GM23338 (cell line): ENCODE results near the gene ACTG1. TPM values are rescaled to one million over a fixed set of nuclear protein-coding genes. Genes with fewer than 3 reads are reported as not detected.

Experiments used
- ATAC-seq: fragments of 200-7000 bp; cut with Tn5 transposase; 3 replicates; pipeline ENCODE4 v1.9.1; 2020
- DNase-seq: peaks from one replicate; pipeline ENCODE4 v3.0.0-alpha.2; 2015; ENCODE audit warnings: low spot score
- H2AFZ ChIP-seq: fragments of 200-600 bp; sonication (generic); 2 replicates; pipeline ENCODE4 v1.8.0; 2016; ENCODE audit warnings: antibody characterized with exemption, mild to moderate bottlenecking, moderate library complexity
- H3F3A ChIP-seq: fragments of 200-600 bp; sonication (generic); replicated peaks from 2 replicates; pipeline ENCODE4 v1.8.0; 2017; ENCODE audit warnings: antibody characterized with exemption, mixed run types, low read depth
- H3K27ac ChIP-seq: fragments of 200-600 bp; sonication (generic); 2 replicates; pipeline ENCODE4 v1.6.1; 2016; ENCODE audit warnings: low read depth
- H3K27me3 ChIP-seq: fragments of 200-600 bp; sonication (generic); 2 replicates; pipeline ENCODE4 v1.8.0; 2016; ENCODE audit warnings: mild to moderate bottlenecking, mixed run types, moderate library complexity; ENCODE audit not compliant: insufficient read depth
- H3K36me3 ChIP-seq: fragments of 200-600 bp; sonication (generic); 2 replicates; pipeline ENCODE4 v1.8.0; 2016; ENCODE audit warnings: mild to moderate bottlenecking; ENCODE audit not compliant: insufficient read depth
- H3K4me1 ChIP-seq: fragments of 200-600 bp; sonication (generic); 2 replicates; pipeline ENCODE4 v1.8.0; 2016; ENCODE audit warnings: mild to moderate bottlenecking, moderate library complexity; ENCODE audit not compliant: insufficient read depth
- H3K4me2 ChIP-seq: fragments of 200-600 bp; sonication (generic); 2 replicates; pipeline ENCODE4 v1.7.1; 2017; ENCODE audit warnings: mixed run types
- H3K4me3 ChIP-seq: fragments of 200-600 bp; sonication (generic); 2 replicates; pipeline ENCODE4 v1.6.1; 2016; ENCODE audit warnings: mixed run types
- H3K79me2 ChIP-seq: fragments of 200-600 bp; sonication (generic); replicated peaks from 2 replicates; pipeline ENCODE4 v1.8.0; 2017; ENCODE audit warnings: mild to moderate bottlenecking; ENCODE audit not compliant: insufficient read depth
- H3K9me2 ChIP-seq: fragments of 200-600 bp; sonication (generic); 2 replicates; pipeline ENCODE4 v1.8.0; 2017; ENCODE audit not compliant: insufficient read depth
- H4K20me1 ChIP-seq: fragments of 200-600 bp; sonication (generic); replicated peaks from 2 replicates; pipeline ENCODE4 v1.8.0; 2017; ENCODE audit warnings: mild to moderate bottlenecking; ENCODE audit not compliant: insufficient read depth
- H3K27ac Mint-ChIP-seq: 2 replicates; pipeline ENCODE4 v1.8.0; 2020; ENCODE audit warnings: inconsistent platforms, mild to moderate bottlenecking, moderate library complexity, mixed read lengths
- H3K27me3 Mint-ChIP-seq: 3 replicates; pipeline ENCODE4 v1.8.0; 2022; ENCODE audit warnings: low read depth, mild to moderate bottlenecking, moderate library complexity, mixed read lengths, inconsistent platforms; ENCODE audit not compliant: insufficient read depth, poor library complexity
- H3K36me3 Mint-ChIP-seq: 3 replicates; pipeline ENCODE4 v1.8.0; 2021; ENCODE audit warnings: low read depth, mild to moderate bottlenecking, inconsistent platforms, moderate library complexity, mixed read lengths
- H3K4me1 Mint-ChIP-seq: 3 replicates; pipeline ENCODE4 v1.8.0; 2020; ENCODE audit warnings: mild to moderate bottlenecking, inconsistent platforms, mixed read lengths
- H3K4me3 Mint-ChIP-seq: 3 replicates; pipeline ENCODE4 v1.8.0; 2021; ENCODE audit warnings: moderate library complexity, mild to moderate bottlenecking, inconsistent platforms, mixed read lengths
- H3K9me3 Mint-ChIP-seq: 3 replicates; pipeline ENCODE4 v1.8.0; 2020; ENCODE audit warnings: moderate library complexity, mild to moderate bottlenecking, inconsistent platforms, mixed read lengths
- CREB1 ChIP-seq: fragments of 250-450 bp; sonication (Bioruptor Pico); IDR thresholded peaks from 2 replicates; pipeline ENCODE4 v1.5.0; 2020; ENCODE audit warnings: low read depth, mild to moderate bottlenecking, moderate library complexity
- EZH2 ChIP-seq: fragments of 200-600 bp; sonication (generic); IDR thresholded peaks from one replicate; pipeline ENCODE4 v1.8.0; 2017; ENCODE audit warnings: antibody characterized with exemption, mild to moderate bottlenecking, low read depth; ENCODE audit not compliant: unreplicated experiment
- EZH2phosphoT487 ChIP-seq: fragments of 200-600 bp; sonication (generic); IDR thresholded peaks from one replicate; pipeline ENCODE4 v1.8.1; 2018; ENCODE audit warnings: antibody characterized with exemption; ENCODE audit not compliant: unreplicated experiment
- JUNB ChIP-seq: IDR thresholded peaks from one replicate; pipeline ENCODE4 v1.6.1; 2016; ENCODE audit warnings: antibody characterized with exemption; ENCODE audit not compliant: unreplicated experiment
- NANOG ChIP-seq: IDR thresholded peaks from 2 replicates; pipeline ENCODE4 v1.6.1; 2016; ENCODE audit warnings: antibody characterized with exemption, borderline replicate concordance
- POLR2AphosphoS5 ChIP-seq: IDR thresholded peaks from 2 replicates; pipeline ENCODE4 v1.6.1; 2016; ENCODE audit warnings: antibody characterized with exemption, low read depth
- STAT1 ChIP-seq: IDR thresholded peaks from one replicate; pipeline ENCODE4 v1.6.1; 2016; ENCODE audit warnings: antibody characterized with exemption; ENCODE audit not compliant: unreplicated experiment
- ZNF114 ChIP-seq: fragments of 250-450 bp; sonication (Bioruptor Pico); IDR thresholded peaks from 2 replicates; pipeline ENCODE4 v1.5.0; 2020; ENCODE audit warnings: mild to moderate bottlenecking, moderate library complexity
- ZNF331 ChIP-seq: fragments of 250-450 bp; sonication (Bioruptor Pico); IDR thresholded peaks from 2 replicates; pipeline ENCODE4 v1.5.0; 2020; ENCODE audit warnings: low read depth, mild to moderate bottlenecking, moderate library complexity
- polyA plus RNA-seq: library from polyadenylated mRNA; unstranded; fragments of >200 nt; fragmentation: Nextera tagmentation; extraction: Ambion mirVana; gene quantifications from 2 replicates; pipeline ENCODE4 v1.2.1, GENCODE V29; 2016
- total RNA-seq: library from RNA; depleted of rRNA; stranded (reverse); fragments of >200 nt; shearing (Covaris generic); gene quantifications from 2 replicates; pipeline ENCODE4 v1.2.3, GENCODE V29; 2014
- TF ChIP-seq, protein P1 (sequence below): IDR thresholded peaks from 2 replicates; pipeline ENCODE4 v1.6.1; 2016; ENCODE audit warnings: antibody characterized with exemption
- TF ChIP-seq, protein P2 (sequence below): IDR thresholded peaks from one replicate; pipeline ENCODE4 v1.6.1; 2018; ENCODE audit warnings: antibody characterized with exemption; ENCODE audit not compliant: unreplicated experiment
- TF ChIP-seq, protein P3 (sequence below): fragments of 250-450 bp; sonication (Bioruptor Pico); IDR thresholded peaks from 2 replicates; pipeline ENCODE4 v1.5.0; 2020; ENCODE audit warnings: mild to moderate bottlenecking, moderate library complexity
- TF ChIP-seq, protein P4 (sequence below), 2 experiments: fragments of 200-600 bp in 1 of 2; sonication (generic) in 1 of 2; conservative IDR thresholded peaks; 2 replicates each; pipeline versions ENCODE4 v1.5.1 to v1.6.1; 2016 to 2017; ENCODE audit warnings: antibody characterized with exemption in 2 of 2, low read depth in 2 of 2, mild to moderate bottlenecking in 2 of 2, moderate library complexity in 1 of 2

The ACTG1 gene
- total and polyA plus RNA-seq, 2 experiments from 2014 or later: 1,867 to 4,739 TPM

DNA sequence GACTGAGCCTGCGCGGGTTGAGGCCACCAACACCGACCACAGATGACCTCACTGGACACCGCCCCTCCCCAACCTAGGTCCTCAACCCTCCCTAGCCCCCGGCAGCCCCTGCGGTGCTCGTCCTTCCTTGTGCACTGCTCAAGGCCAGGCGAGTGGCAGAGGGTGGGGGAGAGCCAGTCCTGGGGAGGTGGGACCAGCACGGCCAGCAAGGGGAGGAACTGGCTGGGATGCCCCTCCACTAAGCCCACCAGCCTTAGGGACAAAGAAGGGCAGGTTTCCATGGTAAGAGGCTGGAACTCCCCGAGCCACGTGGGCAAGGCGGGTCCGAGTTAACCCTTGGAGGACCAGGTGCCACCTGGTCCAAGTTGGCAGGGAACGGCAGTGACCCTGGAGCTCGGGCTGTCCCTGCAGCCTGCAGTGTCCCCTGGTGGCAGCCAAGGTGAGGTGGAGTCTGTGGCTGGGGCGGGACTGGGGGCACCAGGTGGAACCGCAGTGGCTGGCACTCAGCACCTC is 24.8 kb upstream of the ACTG1 start:
- H3K4me2 ChIP-seq: peak overlapping the region; percentile 76
- H3K9me3 Mint-ChIP-seq: no peaks in the 10 kb centered on the region; the same call in 2 of the 3 replicates
- H3K4me1 Mint-ChIP-seq: peaks cover 7% of the 10 kb centered on the region
- peaks cover 22% of the 10 kb centered on the region for H3K27me3 ChIP-seq
- peak overlapping the region; percentile 47; the same call in 1 of the 2 replicates for H3K4me3 ChIP-seq
- H3K4me3 Mint-ChIP-seq: peak overlapping the region; percentile 46; the same call in 2 of the 3 replicates
- no peaks in the 10 kb centered on the region for H3K9me2 ChIP-seq
- no peak overlapping the region for H3K27ac Mint-ChIP-seq
- no peak overlapping the region for H3K27ac ChIP-seq
- ATAC-seq (peak; percentile 82), DNase-seq (peak; percentile 86)
- H3K27me3 Mint-ChIP-seq: peaks cover 25% of the 10 kb centered on the region
- no peaks in the 10 kb centered on the region for H4K20me1 ChIP-seq
- H3K4me1 ChIP-seq: no peaks in the 10 kb centered on the region
- H2AFZ ChIP-seq: no peak overlapping the region
- H3K79me2 ChIP-seq: no peaks in the 10 kb centered on the region
- no peaks in the 10 kb centered on the region for H3F3A ChIP-seq
- no peaks in the 10 kb centered on the region for H3K36me3 ChIP-seq
- TF ChIP-seq CREB1 (CRISPR knock-in tag): no peak
- TF ChIP-seq, protein P1, sequence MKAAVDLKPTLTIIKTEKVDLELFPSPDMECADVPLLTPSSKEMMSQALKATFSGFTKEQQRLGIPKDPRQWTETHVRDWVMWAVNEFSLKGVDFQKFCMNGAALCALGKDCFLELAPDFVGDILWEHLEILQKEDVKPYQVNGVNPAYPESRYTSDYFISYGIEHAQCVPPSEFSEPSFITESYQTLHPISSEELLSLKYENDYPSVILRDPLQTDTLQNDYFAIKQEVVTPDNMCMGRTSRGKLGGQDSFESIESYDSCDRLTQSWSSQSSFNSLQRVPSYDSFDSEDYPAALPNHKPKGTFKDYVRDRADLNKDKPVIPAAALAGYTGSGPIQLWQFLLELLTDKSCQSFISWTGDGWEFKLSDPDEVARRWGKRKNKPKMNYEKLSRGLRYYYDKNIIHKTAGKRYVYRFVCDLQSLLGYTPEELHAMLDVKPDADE: no peak
- TF ChIP-seq STAT1: no peak
- TF ChIP-seq NANOG: no peak
- no peak for TF ChIP-seq ZNF114
- TF ChIP-seq, protein P2, sequence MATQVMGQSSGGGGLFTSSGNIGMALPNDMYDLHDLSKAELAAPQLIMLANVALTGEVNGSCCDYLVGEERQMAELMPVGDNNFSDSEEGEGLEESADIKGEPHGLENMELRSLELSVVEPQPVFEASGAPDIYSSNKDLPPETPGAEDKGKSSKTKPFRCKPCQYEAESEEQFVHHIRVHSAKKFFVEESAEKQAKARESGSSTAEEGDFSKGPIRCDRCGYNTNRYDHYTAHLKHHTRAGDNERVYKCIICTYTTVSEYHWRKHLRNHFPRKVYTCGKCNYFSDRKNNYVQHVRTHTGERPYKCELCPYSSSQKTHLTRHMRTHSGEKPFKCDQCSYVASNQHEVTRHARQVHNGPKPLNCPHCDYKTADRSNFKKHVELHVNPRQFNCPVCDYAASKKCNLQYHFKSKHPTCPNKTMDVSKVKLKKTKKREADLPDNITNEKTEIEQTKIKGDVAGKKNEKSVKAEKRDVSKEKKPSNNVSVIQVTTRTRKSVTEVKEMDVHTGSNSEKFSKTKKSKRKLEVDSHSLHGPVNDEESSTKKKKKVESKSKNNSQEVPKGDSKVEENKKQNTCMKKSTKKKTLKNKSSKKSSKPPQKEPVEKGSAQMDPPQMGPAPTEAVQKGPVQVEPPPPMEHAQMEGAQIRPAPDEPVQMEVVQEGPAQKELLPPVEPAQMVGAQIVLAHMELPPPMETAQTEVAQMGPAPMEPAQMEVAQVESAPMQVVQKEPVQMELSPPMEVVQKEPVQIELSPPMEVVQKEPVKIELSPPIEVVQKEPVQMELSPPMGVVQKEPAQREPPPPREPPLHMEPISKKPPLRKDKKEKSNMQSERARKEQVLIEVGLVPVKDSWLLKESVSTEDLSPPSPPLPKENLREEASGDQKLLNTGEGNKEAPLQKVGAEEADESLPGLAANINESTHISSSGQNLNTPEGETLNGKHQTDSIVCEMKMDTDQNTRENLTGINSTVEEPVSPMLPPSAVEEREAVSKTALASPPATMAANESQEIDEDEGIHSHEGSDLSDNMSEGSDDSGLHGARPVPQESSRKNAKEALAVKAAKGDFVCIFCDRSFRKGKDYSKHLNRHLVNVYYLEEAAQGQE: no peak
- TF ChIP-seq ZNF331 (CRISPR knock-in tag): no peak
- TF ChIP-seq, protein P3, sequence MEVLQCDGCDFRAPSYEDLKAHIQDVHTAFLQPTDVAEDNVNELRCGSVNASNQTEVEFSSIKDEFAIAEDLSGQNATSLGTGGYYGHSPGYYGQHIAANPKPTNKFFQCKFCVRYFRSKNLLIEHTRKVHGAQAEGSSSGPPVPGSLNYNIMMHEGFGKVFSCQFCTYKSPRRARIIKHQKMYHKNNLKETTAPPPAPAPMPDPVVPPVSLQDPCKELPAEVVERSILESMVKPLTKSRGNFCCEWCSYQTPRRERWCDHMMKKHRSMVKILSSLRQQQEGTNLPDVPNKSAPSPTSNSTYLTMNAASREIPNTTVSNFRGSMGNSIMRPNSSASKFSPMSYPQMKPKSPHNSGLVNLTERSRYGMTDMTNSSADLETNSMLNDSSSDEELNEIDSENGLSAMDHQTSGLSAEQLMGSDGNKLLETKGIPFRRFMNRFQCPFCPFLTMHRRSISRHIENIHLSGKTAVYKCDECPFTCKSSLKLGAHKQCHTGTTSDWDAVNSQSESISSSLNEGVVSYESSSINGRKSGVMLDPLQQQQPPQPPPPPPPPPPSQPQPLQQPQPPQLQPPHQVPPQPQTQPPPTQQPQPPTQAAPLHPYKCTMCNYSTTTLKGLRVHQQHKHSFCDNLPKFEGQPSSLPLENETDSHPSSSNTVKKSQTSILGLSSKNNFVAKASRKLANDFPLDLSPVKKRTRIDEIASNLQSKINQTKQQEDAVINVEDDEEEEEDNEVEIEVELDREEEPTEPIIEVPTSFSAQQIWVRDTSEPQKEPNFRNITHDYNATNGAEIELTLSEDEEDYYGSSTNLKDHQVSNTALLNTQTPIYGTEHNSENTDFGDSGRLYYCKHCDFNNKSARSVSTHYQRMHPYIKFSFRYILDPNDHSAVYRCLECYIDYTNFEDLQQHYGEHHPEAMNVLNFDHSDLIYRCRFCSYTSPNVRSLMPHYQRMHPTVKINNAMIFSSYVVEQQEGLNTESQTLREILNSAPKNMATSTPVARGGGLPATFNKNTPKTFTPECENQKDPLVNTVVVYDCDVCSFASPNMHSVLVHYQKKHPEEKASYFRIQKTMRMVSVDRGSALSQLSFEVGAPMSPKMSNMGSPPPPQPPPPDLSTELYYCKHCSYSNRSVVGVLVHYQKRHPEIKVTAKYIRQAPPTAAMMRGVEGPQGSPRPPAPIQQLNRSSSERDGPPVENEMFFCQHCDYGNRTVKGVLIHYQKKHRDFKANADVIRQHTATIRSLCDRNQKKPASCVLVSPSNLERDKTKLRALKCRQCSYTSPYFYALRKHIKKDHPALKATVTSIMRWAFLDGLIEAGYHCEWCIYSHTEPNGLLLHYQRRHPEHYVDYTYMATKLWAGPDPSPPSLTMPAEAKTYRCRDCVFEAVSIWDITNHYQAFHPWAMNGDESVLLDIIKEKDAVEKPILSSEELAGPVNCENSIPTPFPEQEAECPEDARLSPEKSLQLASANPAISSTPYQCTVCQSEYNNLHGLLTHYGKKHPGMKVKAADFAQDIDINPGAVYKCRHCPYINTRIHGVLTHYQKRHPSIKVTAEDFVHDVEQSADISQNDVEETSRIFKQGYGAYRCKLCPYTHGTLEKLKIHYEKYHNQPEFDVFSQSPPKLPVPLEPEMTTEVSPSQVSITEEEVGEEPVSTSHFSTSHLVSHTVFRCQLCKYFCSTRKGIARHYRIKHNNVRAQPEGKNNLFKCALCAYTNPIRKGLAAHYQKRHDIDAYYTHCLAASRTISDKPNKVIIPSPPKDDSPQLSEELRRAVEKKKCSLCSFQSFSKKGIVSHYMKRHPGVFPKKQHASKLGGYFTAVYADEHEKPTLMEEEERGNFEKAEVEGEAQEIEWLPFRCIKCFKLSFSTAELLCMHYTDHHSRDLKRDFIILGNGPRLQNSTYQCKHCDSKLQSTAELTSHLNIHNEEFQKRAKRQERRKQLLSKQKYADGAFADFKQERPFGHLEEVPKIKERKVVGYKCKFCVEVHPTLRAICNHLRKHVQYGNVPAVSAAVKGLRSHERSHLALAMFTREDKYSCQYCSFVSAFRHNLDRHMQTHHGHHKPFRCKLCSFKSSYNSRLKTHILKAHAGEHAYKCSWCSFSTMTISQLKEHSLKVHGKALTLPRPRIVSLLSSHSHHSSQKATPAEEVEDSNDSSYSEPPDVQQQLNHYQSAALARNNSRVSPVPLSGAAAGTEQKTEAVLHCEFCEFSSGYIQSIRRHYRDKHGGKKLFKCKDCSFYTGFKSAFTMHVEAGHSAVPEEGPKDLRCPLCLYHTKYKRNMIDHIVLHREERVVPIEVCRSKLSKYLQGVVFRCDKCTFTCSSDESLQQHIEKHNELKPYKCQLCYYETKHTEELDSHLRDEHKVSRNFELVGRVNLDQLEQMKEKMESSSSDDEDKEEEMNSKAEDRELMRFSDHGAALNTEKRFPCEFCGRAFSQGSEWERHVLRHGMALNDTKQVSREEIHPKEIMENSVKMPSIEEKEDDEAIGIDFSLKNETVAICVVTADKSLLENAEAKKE (CRISPR knock-in tag): no peak
- TF ChIP-seq, protein P4, sequence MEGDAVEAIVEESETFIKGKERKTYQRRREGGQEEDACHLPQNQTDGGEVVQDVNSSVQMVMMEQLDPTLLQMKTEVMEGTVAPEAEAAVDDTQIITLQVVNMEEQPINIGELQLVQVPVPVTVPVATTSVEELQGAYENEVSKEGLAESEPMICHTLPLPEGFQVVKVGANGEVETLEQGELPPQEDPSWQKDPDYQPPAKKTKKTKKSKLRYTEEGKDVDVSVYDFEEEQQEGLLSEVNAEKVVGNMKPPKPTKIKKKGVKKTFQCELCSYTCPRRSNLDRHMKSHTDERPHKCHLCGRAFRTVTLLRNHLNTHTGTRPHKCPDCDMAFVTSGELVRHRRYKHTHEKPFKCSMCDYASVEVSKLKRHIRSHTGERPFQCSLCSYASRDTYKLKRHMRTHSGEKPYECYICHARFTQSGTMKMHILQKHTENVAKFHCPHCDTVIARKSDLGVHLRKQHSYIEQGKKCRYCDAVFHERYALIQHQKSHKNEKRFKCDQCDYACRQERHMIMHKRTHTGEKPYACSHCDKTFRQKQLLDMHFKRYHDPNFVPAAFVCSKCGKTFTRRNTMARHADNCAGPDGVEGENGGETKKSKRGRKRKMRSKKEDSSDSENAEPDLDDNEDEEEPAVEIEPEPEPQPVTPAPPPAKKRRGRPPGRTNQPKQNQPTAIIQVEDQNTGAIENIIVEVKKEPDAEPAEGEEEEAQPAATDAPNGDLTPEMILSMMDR (conservative IDR thresholded peaks at IDR 0.05; ENCODE audit: low read depth in 2 of 2): peak; percentile 71 to 94
- TF ChIP-seq EZH2: no peak
- peak; percentile 49 for TF ChIP-seq POLR2AphosphoS5
- TF ChIP-seq JUNB: no peak
- TF ChIP-seq EZH2phosphoT487: no peak
- H3K36me3 Mint-ChIP-seq: peaks cover 4% of the 10 kb centered on the region; the same call in 1 of the 3 replicates
